BJ (cell line): ENCODE measurements around the gene ATP8A2. TPM values are rescaled to one million over a fixed set of nuclear protein-coding genes. Genes with fewer than 3 reads are reported as not detected.

Experiments
- CTCF ChIA-PET: fragments of 350-600 bp; formaldehyde crosslinking; extraction: SDS; loops from one replicate; lab custom pipeline; 2021; ENCODE audit warnings: antibody characterized with exemption, inconsistent platforms; lab: Yijun Ruan, JAX
- POLR2A ChIA-PET: fragments of 300-600 bp; sonication (Branson Sonifier 250); formaldehyde crosslinking; extraction: SDS; loops from one replicate; lab custom pipeline; 2021; ENCODE audit warnings: antibody characterized with exemption; lab: Charles Lee
- DNase-seq: peaks from one replicate; pipeline ENCODE4 v3.0.0-alpha.2; 2011; ENCODE audit warnings: low read depth
- H3K27me3 ChIP-seq: 2 replicates; pipeline ENCODE4 v1.6.0; 2011; ENCODE audit warnings: low read length; ENCODE audit not compliant: control insufficient read depth, insufficient read depth
- H3K36me3 ChIP-seq: 2 replicates; pipeline ENCODE4 v1.5.1; 2011; ENCODE audit warnings: low read length; ENCODE audit not compliant: control insufficient read depth, insufficient read depth
- H3K4me3 ChIP-seq: 2 replicates; pipeline ENCODE4 v1.5.1; 2011; ENCODE audit warnings: low read depth, mild to moderate bottlenecking, control low read depth, low read length
- CTCF ChIP-seq: IDR thresholded peaks from 2 replicates; pipeline ENCODE4 v1.5.1; 2011; ENCODE audit warnings: low read depth, mild to moderate bottlenecking, control low read depth, inconsistent platforms, low read length, moderate library complexity; ENCODE audit not compliant: insufficient read depth
- polyA plus RNA-seq: library from polyadenylated mRNA; depleted of rRNA; stranded (reverse); fragments of >200 nt; gene quantifications from 2 replicates; pipeline ENCODE4 v1.2.3, GENCODE V29; 2011

Gene ATP8A2
- polyA plus RNA-seq, 1 experiment, result 0.02 TPM

GRCh38 chr13:26012995-26013394 is 641.2 kb downstream of the ATP8A2 start:
- ChIA-PET CTCF (no interaction called here), POLR2A (no interaction called here)
- H3K4me3 ChIP-seq, result no peak overlapping the region
- TF ChIP-seq CTCF, result no peak
- no peaks in the 10 kb centered on the region for H3K27me3 ChIP-seq
- H3K36me3 ChIP-seq, result no peaks in the 10 kb centered on the region
- no peak for DNase-seq

GRCh38 chr13:26015271-26016125 is 643.7 kb downstream of the ATP8A2 start:
- TF ChIP-seq CTCF, result no peak
- H3K36me3 ChIP-seq, result no peaks in the 10 kb centered on the region
- ChIA-PET CTCF (no interaction called here), POLR2A (no interaction called here)
- no peak overlapping the region for H3K4me3 ChIP-seq
- no peaks in the 10 kb centered on the region for H3K27me3 ChIP-seq
- no peak for DNase-seq

DNA sequence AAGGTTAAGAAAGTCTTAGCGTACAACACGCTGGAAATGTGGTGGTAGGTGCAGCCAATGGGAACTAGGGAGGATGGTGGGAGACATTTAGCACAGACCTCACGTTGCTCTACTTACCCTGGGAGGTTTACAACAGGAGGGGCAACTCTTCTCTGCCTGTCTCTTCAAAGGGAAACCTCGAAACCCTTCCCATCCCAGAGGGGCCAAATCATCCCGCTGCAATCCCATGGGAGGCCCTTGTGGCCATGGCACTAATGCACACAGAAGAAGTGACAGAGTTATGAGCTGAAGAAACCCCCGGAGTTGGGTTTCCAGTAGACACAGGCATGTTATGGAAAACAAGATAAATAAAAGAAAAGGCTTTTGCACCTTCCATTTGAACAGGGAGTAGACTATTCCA is 644.4 kb downstream of the ATP8A2 start:
- TF ChIP-seq CTCF, result no peak
- ChIA-PET CTCF (no interaction called here), POLR2A (no interaction called here)
- H3K27me3 ChIP-seq, result no peaks in the 10 kb centered on the region
- H3K4me3 ChIP-seq, result no peak overlapping the region
- no peaks in the 10 kb centered on the region for H3K36me3 ChIP-seq
- DNase-seq, result no peak

DNA sequence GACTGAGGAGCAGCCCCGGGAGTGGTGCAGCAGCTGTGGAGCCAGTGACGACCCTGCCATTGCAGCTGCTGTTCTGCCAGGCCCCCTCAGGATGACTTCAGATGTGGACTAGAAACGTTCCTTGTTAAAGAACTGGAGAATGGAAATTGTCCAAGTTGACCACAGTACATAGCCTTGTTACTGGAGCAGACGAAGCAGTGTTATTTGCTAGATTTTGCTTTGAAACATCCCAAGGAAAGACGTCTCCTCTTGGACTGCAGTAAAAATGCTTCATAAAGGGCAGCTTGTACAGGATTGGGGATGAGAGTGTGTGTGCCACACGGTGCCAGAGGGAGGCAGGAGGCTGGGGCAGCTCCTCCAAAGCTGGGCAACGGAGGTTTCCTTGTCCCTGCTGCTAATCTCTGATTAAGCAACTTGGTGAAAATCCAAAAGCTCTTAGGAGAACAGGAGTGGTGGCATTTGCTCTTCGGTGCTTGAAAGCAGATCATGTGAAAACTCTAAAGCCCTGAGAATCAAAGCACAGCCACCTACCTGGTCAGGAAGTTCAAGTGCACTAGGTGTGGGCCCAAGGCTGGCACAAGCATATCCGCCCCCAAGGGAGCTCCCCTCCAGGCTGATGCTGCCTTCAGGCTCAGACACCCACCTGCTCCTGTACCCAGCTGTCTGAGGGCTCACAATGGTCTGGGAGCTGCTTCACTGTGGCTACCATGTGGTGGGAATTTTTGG is 645.6 kb downstream of the ATP8A2 start:
- H3K27me3 ChIP-seq, result no peaks in the 10 kb centered on the region
- no peaks in the 10 kb centered on the region for H3K36me3 ChIP-seq
- DNase-seq, result no peak
- TF ChIP-seq CTCF, result no peak
- ChIA-PET CTCF (no interaction called here), POLR2A (no interaction called here)
- H3K4me3 ChIP-seq, result no peak overlapping the region

GRCh38 chr13:26017932-26018665 is 646.3 kb downstream of the ATP8A2 start:
- TF ChIP-seq CTCF, result no peak
- Histone ChIP-seq H3K27me3 (no peaks in the 10 kb centered on the region), H3K36me3 (no peaks in the 10 kb centered on the region), H3K4me3 (no peak overlapping the region)
- CTCF ChIA-PET, result interaction anchor here (1.3 kb wide), 1 partner anchor 11 kb away, joined by 3 read pairs; no protein-coding TSS in a partner anchor
- POLR2A ChIA-PET, result no interaction called here
- DNase-seq, result no peak
